Left ventricle myocardium superior (tissue), 1 donor: ENCODE results near the gene CAPN13. TPM values are rescaled to one million over a fixed set of nuclear protein-coding genes. Genes with fewer than 3 reads are reported as not detected.

ENCODE experiments used
- ATAC-seq: fragments of 200-7000 bp; cut with Tn5 transposase; one replicate; pipeline ENCODE4 v1.9.1; 2020; ENCODE audit warnings: mild to moderate bottlenecking, moderate library complexity
- DNase-seq: peaks from one replicate; pipeline ENCODE4 v3.0.0-alpha.2; 2020
- intact Hi-C: fragments of 100-400 bp; cut with micrococcal nuclease; formaldehyde crosslinking; loops from one replicate; pipeline ENCODE4 v1.11.0; 2022
- long read RNA-seq: library from polyadenylated mRNA; unstranded; transcript quantifications from one replicate; pipeline ENCODE4 v2.0.0, GENCODE V29; 2021
- total RNA-seq: library from RNA; stranded (reverse); fragmentation: NEBNext Ultra II Directional; extraction: Animal tissue kit (Norgen Biotek cat#: 25700); gene quantifications from one replicate; pipeline ENCODE4 v1.2.1, GENCODE V29; 2021
- donor health status: DM: no; HTN: yes; CAD: no; lungs with severe emphysema.

Gene CAPN13
- total RNA-seq = not detected
- long read RNA-seq = 0 reads

GRCh38 chr2:30807249-30807648, at the start of gene CAPN13:
TSS of gene CAPN13 (minus strand) at chr2:30807446. CDS start at chr2:30787325, 20,121 bp downstream.
- ATAC-seq = no peak
- DNase-seq = no peak
- intact Hi-C loops = no loop called here

DNA sequence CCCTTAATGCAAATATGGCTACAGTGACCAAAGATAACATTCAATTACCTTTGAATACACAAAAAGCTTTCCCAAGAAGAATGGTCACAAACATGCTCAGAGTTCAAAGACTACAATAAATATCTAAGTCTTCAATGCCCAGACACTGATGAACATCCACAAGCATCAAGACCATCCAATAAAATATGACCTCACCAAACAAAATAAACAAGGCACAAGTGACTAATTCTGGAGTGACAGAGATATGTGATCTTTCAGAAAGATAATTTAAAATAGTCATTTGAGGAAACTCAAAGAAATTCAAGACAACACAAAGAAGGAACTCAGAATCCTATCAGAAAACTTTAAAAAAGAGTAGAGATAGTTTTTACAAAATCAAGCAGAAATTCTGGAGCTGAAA, 40.6 kb upstream of the CAPN13 start:
- ATAC-seq = no peak
- no peak for DNase-seq
- intact Hi-C loops = no loop called here

DNA sequence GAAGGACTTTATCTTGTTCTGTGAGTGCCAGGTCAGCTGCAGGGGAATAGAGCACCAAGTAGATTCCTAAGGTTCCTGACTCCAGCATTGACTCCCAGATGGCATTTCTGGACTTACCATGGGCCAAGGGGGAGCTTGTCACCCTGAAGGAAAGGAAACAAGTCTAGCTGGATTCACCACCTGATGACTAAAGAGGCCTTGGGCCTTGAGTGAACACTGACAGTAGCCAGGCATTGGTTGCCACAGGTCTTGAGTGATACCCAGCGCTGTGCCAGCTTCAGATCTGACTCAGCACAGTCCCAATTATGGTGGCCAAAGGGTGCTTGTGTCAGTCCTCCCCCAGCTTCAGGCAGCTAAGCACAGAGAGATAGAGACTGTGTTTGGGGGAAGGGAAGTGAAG, 40.1 kb upstream of the CAPN13 start:
- no peak for ATAC-seq
- no peak for DNase-seq
- intact Hi-C loops = no loop called here

GRCh38 chr2:30828586-30828985, 21.3 kb upstream of the CAPN13 start:
- intact Hi-C loops = no loop called here
- ATAC-seq = no peak

GRCh38 chr2:30826916-30827315, 19.7 kb upstream of the CAPN13 start:
- DNase-seq (no peak), ATAC-seq (no peak)
- intact Hi-C loops = no loop called here

More at GRCh38 chr2:30828586-30828985, 21.3 kb upstream of the CAPN13 start:
- DNase-seq = no peak

GRCh38 chr2:30826481-30826880, 19.2 kb upstream of the CAPN13 start:
- DNase-seq (no peak), ATAC-seq (no peak)
- intact Hi-C loops = no loop called here

- DNase-seq = peak; percentile 31
- peak; percentile 57 for ATAC-seq
- intact Hi-C loops = no loop called here
Measured at GRCh38 chr2:30823452-30823851, 16.2 kb upstream of the CAPN13 start.

GRCh38 chr2:30821960-30822359, 14.7 kb upstream of the CAPN13 start:
- intact Hi-C loops = no loop called here
- no peak for ATAC-seq
- no peak for DNase-seq

DNA sequence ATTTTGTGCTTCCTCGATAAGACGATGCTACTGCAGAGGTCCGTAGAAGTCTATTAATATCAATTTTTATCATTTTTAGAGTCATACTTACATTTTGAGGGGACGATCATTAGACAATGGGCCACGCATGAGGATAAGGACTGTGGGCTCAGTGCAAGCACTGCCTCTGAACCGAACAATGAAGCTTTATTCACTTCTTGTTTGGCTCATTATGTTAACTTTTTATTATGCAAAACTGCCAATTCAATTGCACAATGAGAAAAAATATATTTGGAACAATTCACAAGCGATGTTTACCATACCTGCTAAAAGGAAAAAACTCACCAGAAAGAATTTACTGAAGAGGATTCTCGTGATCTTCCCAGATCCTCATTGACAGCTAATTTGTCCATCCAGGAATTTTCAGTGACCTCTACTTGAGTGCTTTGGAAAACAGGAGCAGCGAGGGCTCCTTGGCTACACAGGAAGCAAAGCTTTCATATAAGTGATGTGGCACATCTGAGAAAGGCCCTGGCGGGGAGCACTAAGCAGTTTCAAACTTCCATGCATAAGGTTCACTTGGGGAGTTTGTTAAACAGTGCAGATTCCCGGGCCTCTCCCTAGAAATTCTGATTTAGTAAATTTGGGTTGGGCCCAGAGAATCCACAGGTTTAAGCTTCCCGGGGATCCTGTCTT, 13.3 kb upstream of the CAPN13 start:
- DNase-seq (no peak), ATAC-seq (no peak)
- intact Hi-C loops = no loop called here

- intact Hi-C loops = no loop called here
- DNase-seq (no peak), ATAC-seq (no peak)
Measured at GRCh38 chr2:30809938-30810337, 2.7 kb upstream of the CAPN13 start.

GRCh38 chr2:30808695-30809094, 1.4 kb upstream of the CAPN13 start:
- no peak for DNase-seq
- ATAC-seq = no peak
- intact Hi-C loops = no loop called here

GRCh38 chr2:30803281-30803680, 4.0 kb downstream of the CAPN13 start:
- no peak for ATAC-seq
- intact Hi-C loops = no loop called here
- no peak for DNase-seq

DNA sequence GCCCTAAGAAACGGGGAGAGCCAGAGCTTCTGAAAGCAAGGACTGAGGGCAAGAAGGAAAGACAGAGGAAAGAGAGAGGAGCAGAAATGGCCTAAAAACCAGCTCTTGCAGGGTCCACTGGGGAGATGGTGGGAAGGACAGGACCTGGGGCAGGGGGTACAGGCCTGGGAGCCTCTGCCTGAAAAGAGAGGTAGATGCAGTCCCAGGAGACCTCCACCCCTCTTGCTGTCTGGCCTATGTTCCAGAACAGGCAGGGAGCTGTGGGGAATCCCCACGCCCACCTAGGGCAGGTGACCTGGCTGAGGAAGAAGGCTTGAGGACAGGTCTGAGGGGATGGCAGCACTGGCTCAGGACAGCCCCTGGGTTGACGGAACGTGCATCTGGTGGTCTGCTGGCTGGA, 4.6 kb downstream of the CAPN13 start:
- no peak for ATAC-seq
- intact Hi-C loops = no loop called here
- no peak for DNase-seq

GRCh38 chr2:30801821-30802455, 5.3 kb downstream of the CAPN13 start:
- intact Hi-C loops = no loop called here
- DNase-seq (no peak), ATAC-seq (no peak)

DNA sequence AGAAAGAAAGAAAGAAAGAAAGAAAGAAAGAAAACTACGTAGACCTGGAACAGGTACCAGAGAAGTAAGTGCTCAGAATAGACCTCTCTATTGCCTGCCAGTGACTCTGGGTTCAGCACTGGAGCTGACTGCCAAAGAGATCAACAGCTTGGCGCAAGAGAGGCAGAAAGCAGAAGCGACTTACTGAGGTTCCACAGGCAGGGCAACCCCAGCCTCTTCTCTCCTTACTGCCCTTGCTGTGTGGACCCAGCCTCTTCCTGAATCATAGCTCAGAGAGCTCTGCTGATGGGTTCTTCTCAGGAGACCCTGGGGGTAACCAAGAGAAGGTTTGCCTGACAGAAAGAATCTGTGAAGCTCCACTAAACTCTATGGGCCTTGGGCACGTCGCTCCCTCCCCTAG, 7.1 kb downstream of the CAPN13 start:
- DNase-seq (no peak), ATAC-seq (peak; percentile 80)
- intact Hi-C loops = no loop called here

DNA sequence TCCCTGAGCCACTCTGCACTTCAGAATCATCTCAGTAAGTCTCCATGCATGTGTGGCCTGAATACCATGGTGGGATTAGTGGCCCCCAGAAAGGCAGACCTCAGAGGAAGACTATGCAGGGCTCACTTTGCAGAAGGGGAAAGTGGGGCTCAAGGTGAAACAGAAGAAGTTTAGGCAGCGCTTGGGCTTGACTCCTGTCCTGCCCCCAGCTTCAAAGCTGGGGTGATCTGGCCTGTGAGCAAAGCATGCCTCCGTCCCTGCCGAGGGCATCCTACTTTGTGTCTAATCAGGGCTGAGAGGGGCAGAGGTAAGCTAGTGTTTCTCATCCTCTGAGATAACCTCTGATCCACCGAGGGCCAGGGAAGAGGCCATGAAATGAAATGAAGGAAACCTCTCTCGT, 7.9 kb downstream of the CAPN13 start:
- ATAC-seq (no peak), DNase-seq (no peak)
- intact Hi-C loops = no loop called here

- ATAC-seq = no peak
- intact Hi-C loops = no loop called here
Measured at GRCh38 chr2:30798536-30798991, 8.7 kb downstream of the CAPN13 start.

GRCh38 chr2:30797381-30798015, 9.7 kb downstream of the CAPN13 start:
- no peak for ATAC-seq
- no peak for DNase-seq
- intact Hi-C loops = no loop called here

More at GRCh38 chr2:30798536-30798991, 8.7 kb downstream of the CAPN13 start:
- no peak for DNase-seq

DNA sequence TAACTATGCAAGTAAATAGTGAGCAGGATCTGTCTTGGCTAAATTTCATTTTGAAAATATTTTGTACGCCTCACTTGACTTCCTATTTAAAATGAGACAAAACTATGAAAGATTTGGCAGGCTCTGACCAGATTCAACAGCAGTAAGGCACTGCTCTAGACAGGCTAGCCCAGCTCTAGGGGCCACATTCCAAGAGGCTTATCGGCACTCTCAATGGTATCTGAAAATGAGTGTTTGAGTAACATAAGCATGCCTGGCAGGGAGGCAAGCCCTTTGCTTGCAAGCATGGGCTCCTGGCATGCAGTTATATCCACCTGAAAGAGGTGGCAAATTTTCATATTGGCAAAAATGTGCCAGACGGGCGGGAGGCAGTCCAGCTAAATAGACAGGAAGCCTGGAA, 10.5 kb downstream of the CAPN13 start:
- peak; percentile 93 for ATAC-seq
- intact Hi-C loops = no loop called here
- DNase-seq = peak; percentile 53

GRCh38 chr2:30792521-30792920, 14.7 kb downstream of the CAPN13 start:
- DNase-seq (no peak), ATAC-seq (no peak)
- intact Hi-C loops = no loop called here

GRCh38 chr2:30790879-30791278, 16.4 kb downstream of the CAPN13 start:
- DNase-seq = no peak
- intact Hi-C loops = no loop called here
- no peak for ATAC-seq
